ENCODE measurements around the gene PGBD1.

Gene PGBD1

GRCh38 chr6:28281288-28282064 lies at the start of gene PGBD1:
TSS of gene PGBD1 (plus strand) at chr6:28281572. CDS start at chr6:28283814, 2,242 bp downstream.
- DNase-seq, result peak; percentile 88

- DNase-seq, result no peak
These were observed 48.6 kb upstream of the PGBD1 start for GRCh38 chr6:28232785-28233184.

- DNase-seq, result no peak
These were observed 45.4 kb upstream of the PGBD1 start for GRCh38 chr6:28235912-28236452.

- no peak for DNase-seq
These were observed 41.7 kb upstream of the PGBD1 start for GRCh38 chr6:28239636-28240035.

- no peak for DNase-seq
These were observed 40.9 kb upstream of the PGBD1 start for GRCh38 chr6:28240471-28240870.

- no peak for DNase-seq
These were observed 37.4 kb upstream of the PGBD1 start for GRCh38 chr6:28243946-28244345.

GRCh38 chr6:28245206-28245941 lies 36.0 kb upstream of the PGBD1 start:
- no peak for DNase-seq

GRCh38 chr6:28248916-28249315 lies 32.5 kb upstream of the PGBD1 start:
- DNase-seq, result no peak

GRCh38 chr6:28250747-28251146 lies 30.6 kb upstream of the PGBD1 start:
- DNase-seq, result no peak

- no peak for DNase-seq
These were observed 29.7 kb upstream of the PGBD1 start for GRCh38 chr6:28251661-28252008.

GRCh38 chr6:28252009-28252975 lies 29.1 kb upstream of the PGBD1 start, which contains the start of gene ZKSCAN4:
TSS of gene ZKSCAN4 (minus strand) at chr6:28252269. CDS start at chr6:28251980, 289 bp downstream.
- peak; percentile 82 for DNase-seq

- no peak for DNase-seq
These were observed 27.3 kb upstream of the PGBD1 start for GRCh38 chr6:28254121-28254519.

GRCh38 chr6:28257042-28257441 lies 24.3 kb upstream of the PGBD1 start:
- DNase-seq, result no peak

GRCh38 chr6:28258877-28259777 lies 22.2 kb upstream of the PGBD1 start, which contains the start of gene NKAPL:
TSS of gene NKAPL (plus strand) at chr6:28259297. CDS start at chr6:28259372, 75 bp downstream.
- no peak for DNase-seq

- DNase-seq, result no peak
These were observed 17.4 kb upstream of the PGBD1 start for GRCh38 chr6:28263922-28264321.

GRCh38 chr6:28264834-28265401 lies 16.5 kb upstream of the PGBD1 start:
- no peak for DNase-seq

GRCh38 chr6:28266563-28266961 lies 14.8 kb upstream of the PGBD1 start:
- DNase-seq, result no peak

GRCh38 chr6:28266962-28267694 lies 14.2 kb upstream of the PGBD1 start, which contains the start of gene ZSCAN26:
TSS of gene ZSCAN26 (plus strand) at chr6:28267143. CDS start at chr6:28271920, 4,777 bp downstream.
- DNase-seq, result peak; percentile 81

- DNase-seq, result no peak
These were observed 13.7 kb upstream of the PGBD1 start for GRCh38 chr6:28267695-28268059.

- DNase-seq, result no peak
These were observed 11.9 kb upstream of the PGBD1 start for GRCh38 chr6:28269492-28269891.

All from NCI-H1105 (cell line).